Measurements from ENCODE around the gene HIBCH.

DNA sequence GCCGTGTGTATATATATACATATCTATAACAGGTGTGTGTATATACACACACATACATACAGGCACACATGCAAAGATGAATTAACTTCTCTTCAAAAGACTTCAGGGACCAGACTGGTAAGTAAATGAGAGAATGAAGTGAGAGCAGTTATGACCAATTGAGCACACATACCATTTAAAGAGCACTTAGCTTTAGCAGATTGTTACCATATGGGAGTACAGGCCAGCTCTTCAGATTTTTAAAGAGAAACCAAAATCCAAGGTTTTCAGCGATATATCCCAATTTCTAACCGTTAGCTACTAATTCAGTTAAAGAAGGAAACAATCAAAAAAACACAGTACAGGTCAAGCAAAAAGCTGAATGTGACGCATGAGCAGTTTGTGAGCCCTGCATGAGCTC, 47.5 kb upstream of the HIBCH start:
- TF ChIP-seq POLR2A (IDR thresholded peaks at IDR 0.05) (no peak), CTCF (IDR thresholded peaks at IDR 0.05) (no peak), EP300 (IDR thresholded peaks at IDR 0.05) (no peak)

Measured in tibial nerve (tissue), 4 donors.